K562 (cell line): ENCODE results near the gene DCLK1. TPM values are rescaled to one million over a fixed set of nuclear protein-coding genes. Genes with fewer than 3 reads are reported as not detected.

Source experiments
- ATAC-seq: fragments of 200-7000 bp; cut with Tn5 transposase; 3 replicates; pipeline ENCODE4 v1.9.1; 2020; ENCODE audit warnings: moderate library complexity
- BruUV-seq: library from RNA; stranded (reverse); fragments of 400-500 nt; replicated peaks from 2 replicates; lab custom pipeline; 2021; lab: Mats Ljungman, UMichigan
- CTCF ChIA-PET: fragments of 300-600 bp; formaldehyde crosslinking; extraction: SDS; loops from one replicate; lab custom pipeline; 2021; ENCODE audit warnings: low intra/inter-chr PET ratio; lab: Yijun Ruan, JAX
- POLR2A ChIA-PET: fragments of 300-600, 350-650 bp; sonication (Branson Sonifier 250); formaldehyde crosslinking; extraction: SDS; loops from one replicate; lab custom pipeline; 2021; ENCODE audit warnings: antibody characterized with exemption, inconsistent platforms; lab: Yijun Ruan, JAX
- DNase-seq, 4 experiments: peaks; one replicate each; pipeline versions ENCODE4 v3.0.0 to v3.0.0-alpha.2; 2011 to 2018; ENCODE audit warnings: low spot score in 3 of 4, mixed read lengths in 3 of 4; ENCODE audit errors: extremely low read depth in 1 of 4
- FAIRE-seq: peaks from 2 replicates; lab custom pipeline; 2011; peaks lifted over from hg19 to GRCh38; lab: Jason Lieb, UNC
- H2AFZ ChIP-seq: 2 replicates; pipeline ENCODE4 v1.6.0; 2011; ENCODE audit warnings: low read depth, low read length, control low read depth, inconsistent platforms
- H3K27ac ChIP-seq: fragments of 200-600 bp; 3 replicates; pipeline ENCODE4 v1.8.0; 2011; ENCODE audit warnings: low read depth, mild to moderate bottlenecking, control low read depth, inconsistent platforms, low read length, moderate library complexity, mixed read lengths; ENCODE audit errors: extremely low read depth
- H3K27me3 ChIP-seq, 2 experiments: fragments of 300-600 bp in 1 of 2; 2 replicates in 1 of 2; 3 replicates in 1 of 2; pipeline versions ENCODE4 v1.6.0 to v1.8.0; 2011; ENCODE audit warnings: inconsistent platforms in 2 of 2, low read length in 2 of 2, mild to moderate bottlenecking in 1 of 2, mixed read lengths in 1 of 2, moderate library complexity in 1 of 2; ENCODE audit not compliant: control insufficient read depth in 2 of 2, insufficient read depth in 2 of 2
- H3K36me3 ChIP-seq: fragments of 300-600 bp; 3 replicates; pipeline ENCODE4 v1.8.0; 2011; ENCODE audit warnings: mild to moderate bottlenecking, low read length, inconsistent platforms; ENCODE audit not compliant: control insufficient read depth, insufficient read depth
- H3K4me1 ChIP-seq, 2 experiments: fragments of 200-600 bp in 1 of 2; replicated peaks in 1 of 2; 2 replicates in 1 of 2; 3 replicates in 1 of 2; pipeline versions ENCODE4 v1.5.1 to v1.8.0; 2011; ENCODE audit warnings: inconsistent platforms in 2 of 2, low read length in 2 of 2, mild to moderate bottlenecking in 1 of 2, mixed read lengths in 1 of 2, moderate library complexity in 1 of 2; ENCODE audit not compliant: control insufficient read depth in 2 of 2, insufficient read depth in 2 of 2
- H3K4me2 ChIP-seq: 2 replicates; pipeline ENCODE4 v1.6.1; 2011; ENCODE audit warnings: low read length, control low read depth, inconsistent platforms, mixed read lengths; ENCODE audit not compliant: insufficient read depth
- H3K4me3 ChIP-seq: fragments of 200-600 bp; sonication (generic), shearing (Covaris generic); 2 replicates; pipeline ENCODE4 v1.5.1; 2016; ENCODE audit warnings: control low read depth, inconsistent platforms
- H3K79me2 ChIP-seq: fragments of 200-600 bp; 3 replicates; pipeline ENCODE4 v1.8.0; 2011; ENCODE audit warnings: low read length, inconsistent platforms; ENCODE audit not compliant: control insufficient read depth, insufficient read depth
- H3K9ac ChIP-seq, 2 experiments: 2 replicates each; pipeline versions ENCODE4 v1.6.0 to v1.6.1; 2011; ENCODE audit warnings: low read depth in 2 of 2, low read length in 2 of 2, control low read depth in 1 of 2, inconsistent platforms in 1 of 2, mild to moderate bottlenecking in 1 of 2, mixed read lengths in 1 of 2; ENCODE audit not compliant: insufficient read depth in 1 of 2
- H3K9me1 ChIP-seq: one replicate; pipeline ENCODE4 v1.6.0; 2011; ENCODE audit warnings: inconsistent platforms, mild to moderate bottlenecking, low read length, moderate library complexity; ENCODE audit not compliant: control insufficient read depth, insufficient read depth
- H3K9me3 ChIP-seq: replicated peaks from 2 replicates; pipeline ENCODE4 v1.5.1; 2011; ENCODE audit warnings: low read depth, low read length, inconsistent platforms; ENCODE audit not compliant: control insufficient read depth, insufficient read depth
- H4K20me1 ChIP-seq: replicated peaks from 2 replicates; pipeline ENCODE4 v1.6.1; 2011; ENCODE audit warnings: low read length, inconsistent platforms, mixed read lengths; ENCODE audit not compliant: control insufficient read depth, insufficient read depth
- CBX2 ChIP-seq: fragments of 200-600 bp; sonication (generic); IDR thresholded peaks from one replicate; pipeline ENCODE4 v1.6.1; 2012; ENCODE audit warnings: mild to moderate bottlenecking, low read length, inconsistent platforms; ENCODE audit not compliant: insufficient read depth, poor library complexity, severe bottlenecking
- HDGF ChIP-seq: fragments of 450-650 bp; IDR thresholded peaks from 2 replicates; pipeline ENCODE4 v1.6.1; 2016
- IRF1 ChIP-seq: sonication (generic); formaldehyde crosslinking; IDR thresholded peaks from 2 replicates; pipeline ENCODE4 v1.8.0; 2022; ENCODE audit warnings: missing genetic modification reagents, mild to moderate bottlenecking, borderline replicate concordance
- MCM7 ChIP-seq, 2 experiments: fragments of 450-650 bp; IDR thresholded peaks; 2 replicates each; pipeline ENCODE4 v1.6.1; 2016 to 2018
- MTA1 ChIP-seq: fragments of 450-650 bp; IDR thresholded peaks from 2 replicates; pipeline ENCODE4 v1.6.1; 2017; ENCODE audit warnings: borderline replicate concordance
- PHF21A ChIP-seq: fragments of 450-650 bp; IDR thresholded peaks from 2 replicates; pipeline ENCODE4 v1.6.1; 2017; ENCODE audit warnings: low read depth, borderline replicate concordance
- POLR2B ChIP-seq: fragments of 450-650 bp; IDR thresholded peaks from 2 replicates; pipeline ENCODE4 v1.6.1; 2018; ENCODE audit warnings: low read depth; ENCODE audit not compliant: partially characterized antibody
- RFX5 ChIP-seq: IDR thresholded peaks from 2 replicates; pipeline ENCODE4 v1.6.1; 2011; ENCODE audit warnings: low read depth, mild to moderate bottlenecking, improper control_type of control experiment, low read length
- STAG1 ChIP-seq: sonication (generic); formaldehyde crosslinking; IDR thresholded peaks from 2 replicates; pipeline ENCODE4 v1.5.0; 2020; ENCODE audit warnings: missing genetic modification reagents, borderline replicate concordance
- YBX1 ChIP-seq: fragments of 450-650 bp; IDR thresholded peaks from 2 replicates; pipeline ENCODE4 v1.7.1; 2016; ENCODE audit warnings: mild to moderate bottlenecking
- ZNF165 ChIP-seq: fragments of 250-450 bp; sonication (Bioruptor Pico); IDR thresholded peaks from 2 replicates; pipeline ENCODE4 v1.4.0; 2020; ENCODE audit warnings: borderline replicate concordance
- WGBS: fragments of 100-300 bp; shearing (Covaris generic); methylation state at CpG from one replicate; pipeline ENCODE4 v1.1.6; 2016; ENCODE audit warnings: low coverage, mixed read lengths; ENCODE audit not compliant: insufficient coverage; ENCODE audit errors: missing lambda C conversion rate; 5-methylcytosine and 5-hydroxymethylcytosine counted together
- in situ Hi-C: fragments of 300-500 bp; cut with MboI; formaldehyde crosslinking; loops from 4 replicates; pipeline ENCODE4 v1.15.0; 2018; ENCODE audit warnings: inconsistent platforms, mixed read lengths
- intact Hi-C: fragments of 100-400 bp; cut with micrococcal nuclease; formaldehyde crosslinking; loops from 2 replicates; pipeline ENCODE4 v1.14.2; 2022
- polyA plus RNA-seq, 8 experiments: library from polyadenylated mRNA; depleted of rRNA in 4 of 8; stranded (reverse) in 5 of 8; unstranded in 3 of 8; fragments of >200 nt; fragmentation: Nextera tagmentation in 2 of 8; fragmentation: Illumina TruSeq in 1 of 8; extraction: Ambion mirVana in 2 of 8; extraction: Trizol in 1 of 8; gene quantifications; 2 replicates each; pipeline versions ENCODE4 v1.2.1 to v1.2.3, GENCODE V29; 2011 to 2014; ENCODE audit warnings: inconsistent platforms in 1 of 8, missing spikeins in 1 of 8
- total RNA-seq, 7 experiments: library from RNA; depleted of rRNA in 6 of 7; stranded (reverse); fragments of >200 nt in 6 of 7; fragmentation: Illumina TruSeq in 2 of 7; extraction: Trizol in 2 of 7; gene quantifications; 2 replicates each; pipeline versions ENCODE4 v1.2.1 to v1.2.3, GENCODE V29; 2011 to 2021; ENCODE audit warnings: low replicate concordance in 1 of 7
- TF ChIP-seq, protein P1 (sequence below): fragments of 450-650 bp; conservative IDR thresholded peaks from 2 replicates; pipeline ENCODE4 v1.6.1; 2016; ENCODE audit warnings: missing genetic modification characterization, low read depth, mild to moderate bottlenecking, control low read depth, missing compliant biosample characterization
- TF ChIP-seq, protein P2 (sequence below), 3 experiments: fragments of 200-800 bp in 1 of 3; fragments of 250-450 bp in 1 of 3; fragments of 450-650 bp in 1 of 3; sonication (Bioruptor Pico) in 1 of 3; sonication (Bioruptor generic) in 1 of 3; formaldehyde crosslinking in 1 of 3; IDR thresholded peaks; 2 replicates each; pipeline versions ENCODE4 v1.6.1 to v1.8.0; 2016 to 2022; ENCODE audit warnings: mild to moderate bottlenecking in 2 of 3, missing genetic modification characterization in 2 of 3, missing compliant biosample characterization in 1 of 3, moderate library complexity in 1 of 3
- TF ChIP-seq, protein P3 (sequence below): sonication (generic); formaldehyde crosslinking; IDR thresholded peaks from 2 replicates; pipeline ENCODE4 v1.9.0; 2022; ENCODE audit warnings: mild to moderate bottlenecking, missing genetic modification reagents
- TF ChIP-seq, protein P4 (sequence below): sonication (generic); formaldehyde crosslinking; IDR thresholded peaks from 2 replicates; pipeline ENCODE4 v1.4.0; 2020; ENCODE audit warnings: mild to moderate bottlenecking, missing genetic modification reagents

The DCLK1 gene
- total and polyA plus RNA-seq, 9 of the 15 experiments (the other 6 are each of a cell fraction or from before 2014, with no cell fraction given), result 0.07 TPM; not detected in 8

DNA sequence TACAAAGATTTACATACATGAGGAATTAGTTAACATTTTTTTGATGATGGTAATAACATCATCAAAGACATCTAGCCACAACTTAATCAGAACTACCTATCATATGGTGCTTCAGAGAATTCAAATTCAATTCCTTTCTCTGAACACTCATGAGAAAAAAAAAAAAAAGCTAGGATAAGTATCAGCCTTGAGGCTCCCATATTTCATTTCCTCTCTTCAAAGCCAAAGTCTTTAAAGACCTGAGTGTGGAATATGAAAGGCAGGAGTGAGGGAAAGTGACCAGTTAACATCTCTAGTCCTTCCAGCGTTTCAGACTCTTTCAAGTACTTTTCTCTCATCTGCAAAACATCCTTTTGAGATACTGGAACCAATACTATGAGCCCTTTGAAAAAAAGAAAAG lies 137.5 kb downstream of the DCLK1 start:
- BruUV-seq, result no TSS peak
- ChIA-PET CTCF (no interaction called here), POLR2A (no interaction called here)
- Histone ChIP-seq H3K79me2 (no peaks in the 10 kb centered on the region), H3K36me3 (no peaks in the 10 kb centered on the region), H4K20me1 (no peaks in the 10 kb centered on the region), H3K4me1 (no peaks in the 10 kb centered on the region), H3K9me3 (no peaks in the 10 kb centered on the region), H3K9me1 (no peaks in the 10 kb centered on the region), H2AFZ (no peak overlapping the region), H3K9ac (no peak overlapping the region), H3K27me3 (no peaks in the 10 kb centered on the region), H3K27ac (no peak overlapping the region), H3K4me2 (no peak overlapping the region), H3K4me3 (no peak overlapping the region)
- in situ Hi-C loops (loop anchor here (25.0 kb wide), 1 partner anchor 419 kb away; no protein-coding TSS in a partner anchor), intact Hi-C loops (no loop called here)
- 0% methylated on average over 1 of the region's 1 CpG for WGBS
- FAIRE-seq (no peak), ATAC-seq (no peak), DNase-seq (no peak)
- TF ChIP-seq STAG1 (CRISPR knock-in tag) (no peak), MTA1 (no peak), RFX5 (no peak), YBX1 (no peak), PHF21A (no peak), IRF1 (CRISPR knock-in tag) (no peak), HDGF (no peak), POLR2B (no peak), MCM7 (IDR thresholded peaks at IDR 0.05) (no peak), ZNF165 (CRISPR knock-in tag) (no peak), CBX2 (no peak)
- TF ChIP-seq, protein P1, sequence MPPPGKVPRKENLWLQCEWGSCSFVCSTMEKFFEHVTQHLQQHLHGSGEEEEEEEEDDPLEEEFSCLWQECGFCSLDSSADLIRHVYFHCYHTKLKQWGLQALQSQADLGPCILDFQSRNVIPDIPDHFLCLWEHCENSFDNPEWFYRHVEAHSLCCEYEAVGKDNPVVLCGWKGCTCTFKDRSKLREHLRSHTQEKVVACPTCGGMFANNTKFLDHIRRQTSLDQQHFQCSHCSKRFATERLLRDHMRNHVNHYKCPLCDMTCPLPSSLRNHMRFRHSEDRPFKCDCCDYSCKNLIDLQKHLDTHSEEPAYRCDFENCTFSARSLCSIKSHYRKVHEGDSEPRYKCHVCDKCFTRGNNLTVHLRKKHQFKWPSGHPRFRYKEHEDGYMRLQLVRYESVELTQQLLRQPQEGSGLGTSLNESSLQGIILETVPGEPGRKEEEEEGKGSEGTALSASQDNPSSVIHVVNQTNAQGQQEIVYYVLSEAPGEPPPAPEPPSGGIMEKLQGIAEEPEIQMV (tag), result no peak
- TF ChIP-seq, protein P2, sequence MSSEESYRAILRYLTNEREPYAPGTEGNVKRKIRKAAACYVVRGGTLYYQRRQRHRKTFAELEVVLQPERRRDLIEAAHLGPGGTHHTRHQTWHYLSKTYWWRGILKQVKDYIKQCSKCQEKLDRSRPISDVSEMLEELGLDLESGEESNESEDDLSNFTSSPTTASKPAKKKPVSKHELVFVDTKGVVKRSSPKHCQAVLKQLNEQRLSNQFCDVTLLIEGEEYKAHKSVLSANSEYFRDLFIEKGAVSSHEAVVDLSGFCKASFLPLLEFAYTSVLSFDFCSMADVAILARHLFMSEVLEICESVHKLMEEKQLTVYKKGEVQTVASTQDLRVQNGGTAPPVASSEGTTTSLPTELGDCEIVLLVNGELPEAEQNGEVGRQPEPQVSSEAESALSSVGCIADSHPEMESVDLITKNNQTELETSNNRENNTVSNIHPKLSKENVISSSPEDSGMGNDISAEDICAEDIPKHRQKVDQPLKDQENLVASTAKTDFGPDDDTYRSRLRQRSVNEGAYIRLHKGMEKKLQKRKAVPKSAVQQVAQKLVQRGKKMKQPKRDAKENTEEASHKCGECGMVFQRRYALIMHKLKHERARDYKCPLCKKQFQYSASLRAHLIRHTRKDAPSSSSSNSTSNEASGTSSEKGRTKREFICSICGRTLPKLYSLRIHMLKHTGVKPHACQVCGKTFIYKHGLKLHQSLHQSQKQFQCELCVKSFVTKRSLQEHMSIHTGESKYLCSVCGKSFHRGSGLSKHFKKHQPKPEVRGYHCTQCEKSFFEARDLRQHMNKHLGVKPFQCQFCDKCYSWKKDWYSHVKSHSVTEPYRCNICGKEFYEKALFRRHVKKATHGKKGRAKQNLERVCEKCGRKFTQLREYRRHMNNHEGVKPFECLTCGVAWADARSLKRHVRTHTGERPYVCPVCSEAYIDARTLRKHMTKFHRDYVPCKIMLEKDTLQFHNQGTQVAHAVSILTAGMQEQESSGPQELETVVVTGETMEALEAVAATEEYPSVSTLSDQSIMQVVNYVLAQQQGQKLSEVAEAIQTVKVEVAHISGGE (CRISPR knock-in tag; IDR thresholded peaks at IDR 0.05), result no peak
- TF ChIP-seq, protein P3, sequence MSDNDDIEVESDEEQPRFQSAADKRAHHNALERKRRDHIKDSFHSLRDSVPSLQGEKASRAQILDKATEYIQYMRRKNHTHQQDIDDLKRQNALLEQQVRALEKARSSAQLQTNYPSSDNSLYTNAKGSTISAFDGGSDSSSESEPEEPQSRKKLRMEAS, result no peak
- TF ChIP-seq, protein P4, sequence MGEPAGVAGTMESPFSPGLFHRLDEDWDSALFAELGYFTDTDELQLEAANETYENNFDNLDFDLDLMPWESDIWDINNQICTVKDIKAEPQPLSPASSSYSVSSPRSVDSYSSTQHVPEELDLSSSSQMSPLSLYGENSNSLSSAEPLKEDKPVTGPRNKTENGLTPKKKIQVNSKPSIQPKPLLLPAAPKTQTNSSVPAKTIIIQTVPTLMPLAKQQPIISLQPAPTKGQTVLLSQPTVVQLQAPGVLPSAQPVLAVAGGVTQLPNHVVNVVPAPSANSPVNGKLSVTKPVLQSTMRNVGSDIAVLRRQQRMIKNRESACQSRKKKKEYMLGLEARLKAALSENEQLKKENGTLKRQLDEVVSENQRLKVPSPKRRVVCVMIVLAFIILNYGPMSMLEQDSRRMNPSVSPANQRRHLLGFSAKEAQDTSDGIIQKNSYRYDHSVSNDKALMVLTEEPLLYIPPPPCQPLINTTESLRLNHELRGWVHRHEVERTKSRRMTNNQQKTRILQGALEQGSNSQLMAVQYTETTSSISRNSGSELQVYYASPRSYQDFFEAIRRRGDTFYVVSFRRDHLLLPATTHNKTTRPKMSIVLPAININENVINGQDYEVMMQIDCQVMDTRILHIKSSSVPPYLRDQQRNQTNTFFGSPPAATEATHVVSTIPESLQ, result no peak
